ENCODE results near the gene PLK5.

The PLK5 gene

GRCh38 chr19:1575323-1576241, 51.7 kb downstream of the PLK5 start:
- Histone ChIP-seq H3K27ac (ENCODE audit: low read length) (no peak overlapping the region), H3K9ac (ENCODE audit: low read length in 2 of 2) (no peak overlapping the region), H3K4me1 (ENCODE audit: control insufficient read depth, insufficient read depth, low read length) (no peaks in the 10 kb centered on the region), H3K27me3 (ENCODE audit: control insufficient read depth in 1 of 2, insufficient read depth in 2 of 2, low read length in 2 of 2) (no peaks in the 10 kb centered on the region), H3K4me3 (ENCODE audit: low read length in 2 of 2) (no peak overlapping the region), H3K9me3 (ENCODE audit: control insufficient read depth in 2 of 2, low read length in 2 of 2) (no peaks in the 10 kb centered on the region), H3K36me3 (ENCODE audit: control insufficient read depth in 2 of 2, insufficient read depth in 2 of 2, low read length in 2 of 2) (peaks cover 4 to 18% of the 10 kb centered on the region in 2 donors)

GRCh38 chr19:1576242-1577089, 52.6 kb downstream of the PLK5 start:
- H3K4me3 ChIP-seq (ENCODE audit: low read length in 2 of 2): no peak overlapping the region
- H3K36me3 ChIP-seq (ENCODE audit: control insufficient read depth in 2 of 2, insufficient read depth in 2 of 2, low read length in 2 of 2): peaks cover 11 to 27% of the 10 kb centered on the region in 2 donors
- no peaks in the 10 kb centered on the region for H3K9me3 ChIP-seq (ENCODE audit: control insufficient read depth in 2 of 2, low read length in 2 of 2)
- H3K27ac ChIP-seq (ENCODE audit: low read length): no peak overlapping the region
- no peaks in the 10 kb centered on the region for H3K27me3 ChIP-seq (ENCODE audit: control insufficient read depth in 1 of 2, insufficient read depth in 2 of 2, low read length in 2 of 2)
- no peak overlapping the region for H3K9ac ChIP-seq (ENCODE audit: low read length in 2 of 2)
- H3K4me1 ChIP-seq (ENCODE audit: control insufficient read depth, insufficient read depth, low read length): no peaks in the 10 kb centered on the region

- Histone ChIP-seq H3K4me1 (ENCODE audit: control insufficient read depth, insufficient read depth, low read length) (no peaks in the 10 kb centered on the region), H3K9me3 (ENCODE audit: control insufficient read depth in 2 of 2, low read length in 2 of 2) (no peaks in the 10 kb centered on the region), H3K27ac (ENCODE audit: low read length) (no peak overlapping the region), H3K36me3 (ENCODE audit: control insufficient read depth in 2 of 2, insufficient read depth in 2 of 2, low read length in 2 of 2) (peaks cover 12 to 30% of the 10 kb centered on the region in 2 donors), H3K27me3 (ENCODE audit: control insufficient read depth in 1 of 2, insufficient read depth in 2 of 2, low read length in 2 of 2) (no peaks in the 10 kb centered on the region), H3K9ac (ENCODE audit: low read length in 2 of 2) (no peak overlapping the region), H3K4me3 (ENCODE audit: low read length in 2 of 2) (no peak overlapping the region)
Measured at GRCh38 chr19:1577090-1577928, 53.4 kb downstream of the PLK5 start.

DNA sequence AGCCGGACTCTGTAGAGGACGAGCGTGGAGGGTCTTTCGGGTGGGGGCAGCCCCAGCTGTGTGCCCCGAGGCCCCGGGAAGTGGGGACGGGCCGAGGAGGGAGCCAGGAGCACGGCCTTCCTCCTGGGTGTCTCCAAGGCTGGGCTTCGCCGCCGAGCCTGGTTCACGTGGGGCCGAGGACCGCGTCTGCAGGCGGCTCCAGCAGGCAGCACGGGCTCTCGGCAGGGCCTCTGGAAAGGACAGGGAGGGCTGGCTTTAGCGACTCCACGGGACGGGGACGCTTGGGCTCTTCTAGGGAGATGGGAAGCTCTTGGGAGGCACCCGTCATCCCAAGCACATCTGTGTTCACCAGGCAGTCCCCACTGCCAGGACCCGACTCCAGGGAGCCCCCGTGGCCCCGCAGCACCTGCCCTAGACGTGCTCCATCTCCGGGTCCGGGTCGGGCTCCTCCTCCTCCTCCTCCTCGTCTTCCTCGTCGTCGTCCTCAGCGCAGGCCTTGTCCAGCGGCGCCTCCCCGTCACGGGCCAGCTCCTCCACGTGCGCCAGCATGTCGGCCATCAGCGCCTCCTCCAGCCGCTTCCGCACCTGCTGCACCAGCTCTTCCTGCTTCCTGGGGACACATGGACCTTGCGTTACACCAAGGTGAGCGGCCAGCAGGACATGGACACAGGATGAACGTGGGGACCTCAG, 54.2 kb downstream of the PLK5 start:
- Histone ChIP-seq H3K27ac (ENCODE audit: low read length) (no peak overlapping the region), H3K9ac (ENCODE audit: low read length in 2 of 2) (no peak overlapping the region), H3K9me3 (ENCODE audit: control insufficient read depth in 2 of 2, low read length in 2 of 2) (no peaks in the 10 kb centered on the region), H3K4me3 (ENCODE audit: low read length in 2 of 2) (no peak overlapping the region), H3K36me3 (ENCODE audit: control insufficient read depth in 2 of 2, insufficient read depth in 2 of 2, low read length in 2 of 2) (peaks cover 12 to 34% of the 10 kb centered on the region in 2 donors), H3K27me3 (ENCODE audit: control insufficient read depth in 1 of 2, insufficient read depth in 2 of 2, low read length in 2 of 2) (no peaks in the 10 kb centered on the region), H3K4me1 (ENCODE audit: control insufficient read depth, insufficient read depth, low read length) (no peaks in the 10 kb centered on the region)

GRCh38 chr19:1579222-1579621, 55.3 kb downstream of the PLK5 start:
- Histone ChIP-seq H3K9me3 (ENCODE audit: control insufficient read depth in 2 of 2, low read length in 2 of 2) (no peaks in the 10 kb centered on the region), H3K27ac (ENCODE audit: low read length) (no peak overlapping the region), H3K4me1 (ENCODE audit: control insufficient read depth, insufficient read depth, low read length) (no peaks in the 10 kb centered on the region), H3K27me3 (ENCODE audit: control insufficient read depth in 1 of 2, insufficient read depth in 2 of 2, low read length in 2 of 2) (no peaks in the 10 kb centered on the region), H3K9ac (ENCODE audit: low read length in 2 of 2) (no peak overlapping the region), H3K36me3 (ENCODE audit: control insufficient read depth in 2 of 2, insufficient read depth in 2 of 2, low read length in 2 of 2) (peaks cover 12 to 41% of the 10 kb centered on the region in 2 donors), H3K4me3 (ENCODE audit: low read length in 2 of 2) (no peak overlapping the region)

- H3K4me1 ChIP-seq (ENCODE audit: control insufficient read depth, insufficient read depth, low read length): no peaks in the 10 kb centered on the region
- H3K9ac ChIP-seq (ENCODE audit: low read length in 2 of 2): no peak overlapping the region
- peaks cover 12 to 43% of the 10 kb centered on the region in 2 donors for H3K36me3 ChIP-seq (ENCODE audit: control insufficient read depth in 2 of 2, insufficient read depth in 2 of 2, low read length in 2 of 2)
- no peak overlapping the region for H3K4me3 ChIP-seq (ENCODE audit: low read length in 2 of 2)
- no peaks in the 10 kb centered on the region for H3K27me3 ChIP-seq (ENCODE audit: control insufficient read depth in 1 of 2, insufficient read depth in 2 of 2, low read length in 2 of 2)
- H3K27ac ChIP-seq (ENCODE audit: low read length): no peak overlapping the region
- H3K9me3 ChIP-seq (ENCODE audit: control insufficient read depth in 2 of 2, low read length in 2 of 2): no peaks in the 10 kb centered on the region
Measured at GRCh38 chr19:1580382-1580781, 56.5 kb downstream of the PLK5 start.

DNA sequence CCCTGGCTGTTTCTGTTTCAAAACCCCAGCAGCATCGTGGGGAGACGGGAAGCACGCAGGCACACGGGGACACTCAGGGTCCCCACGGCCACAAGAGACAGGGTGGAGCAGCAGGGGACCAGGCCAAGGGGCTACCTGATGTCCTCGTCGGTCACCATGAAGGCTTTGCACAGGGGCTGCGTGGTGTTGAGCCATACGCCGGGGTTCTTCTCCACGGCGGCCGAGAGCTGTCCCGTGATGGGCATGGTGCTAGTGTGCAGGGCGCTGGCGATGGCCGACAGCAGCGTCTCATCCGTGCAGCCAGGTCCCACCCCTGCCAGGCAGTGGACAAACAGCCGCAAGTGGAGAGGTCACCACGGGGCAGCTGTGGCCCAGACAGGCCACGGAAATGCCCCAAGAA, 57.1 kb downstream of the PLK5 start:
- no peaks in the 10 kb centered on the region for H3K27me3 ChIP-seq (ENCODE audit: control insufficient read depth in 1 of 2, insufficient read depth in 2 of 2, low read length in 2 of 2)
- no peak overlapping the region for H3K4me3 ChIP-seq (ENCODE audit: low read length in 2 of 2)
- H3K9me3 ChIP-seq (ENCODE audit: control insufficient read depth in 2 of 2, low read length in 2 of 2): no peaks in the 10 kb centered on the region
- H3K27ac ChIP-seq (ENCODE audit: low read length): no peak overlapping the region
- peaks cover 12 to 45% of the 10 kb centered on the region in 2 donors for H3K36me3 ChIP-seq (ENCODE audit: control insufficient read depth in 2 of 2, insufficient read depth in 2 of 2, low read length in 2 of 2)
- H3K4me1 ChIP-seq (ENCODE audit: control insufficient read depth, insufficient read depth, low read length): no peaks in the 10 kb centered on the region
- no peak overlapping the region for H3K9ac ChIP-seq (ENCODE audit: low read length in 2 of 2)

GRCh38 chr19:1582201-1582600, 58.3 kb downstream of the PLK5 start:
- Histone ChIP-seq H3K36me3 (ENCODE audit: control insufficient read depth in 2 of 2, insufficient read depth in 2 of 2, low read length in 2 of 2) (peaks cover 12 to 41% of the 10 kb centered on the region in 2 donors), H3K4me3 (ENCODE audit: low read length in 2 of 2) (no peak overlapping the region), H3K9ac (ENCODE audit: low read length in 2 of 2) (no peak overlapping the region), H3K9me3 (ENCODE audit: control insufficient read depth in 2 of 2, low read length in 2 of 2) (no peaks in the 10 kb centered on the region), H3K27me3 (ENCODE audit: control insufficient read depth in 1 of 2, insufficient read depth in 2 of 2, low read length in 2 of 2) (no peaks in the 10 kb centered on the region), H3K27ac (ENCODE audit: low read length) (no peak overlapping the region), H3K4me1 (ENCODE audit: control insufficient read depth, insufficient read depth, low read length) (no peaks in the 10 kb centered on the region)

DNA sequence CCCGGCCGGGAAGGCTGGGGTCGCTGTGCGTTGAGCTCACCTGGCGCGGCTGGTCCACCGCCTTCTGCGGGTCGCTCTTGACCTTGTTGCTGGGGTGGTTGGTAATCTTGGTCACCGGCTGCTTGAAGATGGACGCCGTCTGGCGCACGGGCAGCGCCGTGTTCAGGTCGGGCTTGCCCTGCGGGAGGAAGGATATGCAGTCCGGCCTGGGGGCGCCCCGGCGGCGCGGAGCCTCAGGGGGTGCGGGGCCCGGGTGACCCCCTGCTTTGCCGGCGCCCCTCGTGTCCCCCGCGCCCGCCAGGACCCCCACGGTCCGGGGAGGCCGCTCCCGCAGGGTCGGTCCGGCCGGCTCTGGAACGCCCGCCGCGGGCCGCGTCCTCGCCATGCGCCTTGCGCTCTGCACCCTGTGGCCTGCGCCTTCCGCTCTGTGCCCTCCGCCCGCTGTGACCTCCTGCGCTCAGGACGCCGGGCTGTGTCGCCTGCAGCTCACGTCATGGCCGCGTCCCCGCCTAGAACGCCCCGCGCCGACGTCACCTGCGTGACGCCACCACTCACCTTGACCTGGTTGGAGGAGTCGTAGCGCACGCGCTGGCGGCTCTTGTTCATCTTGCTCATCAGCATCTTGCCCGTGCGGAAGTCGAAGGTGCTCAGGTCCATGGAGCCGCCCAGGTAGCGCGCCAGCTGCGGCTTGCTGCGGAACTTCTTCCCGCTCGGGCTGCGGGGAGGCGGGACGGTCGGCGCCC, 60.8 kb downstream of the PLK5 start:
- no peaks in the 10 kb centered on the region for H3K27me3 ChIP-seq (ENCODE audit: control insufficient read depth in 1 of 2, insufficient read depth in 2 of 2, low read length in 2 of 2)
- H3K27ac ChIP-seq (ENCODE audit: low read length): no peak overlapping the region
- peaks cover 12 to 36% of the 10 kb centered on the region in 2 donors for H3K36me3 ChIP-seq (ENCODE audit: control insufficient read depth in 2 of 2, insufficient read depth in 2 of 2, low read length in 2 of 2)
- no peak overlapping the region for H3K9ac ChIP-seq (ENCODE audit: low read length in 2 of 2)
- no peaks in the 10 kb centered on the region for H3K9me3 ChIP-seq (ENCODE audit: control insufficient read depth in 2 of 2, low read length in 2 of 2)
- H3K4me1 ChIP-seq (ENCODE audit: control insufficient read depth, insufficient read depth, low read length): no peaks in the 10 kb centered on the region
- H3K4me3 ChIP-seq (ENCODE audit: low read length in 2 of 2): no peak overlapping the region
